Measurements from ENCODE around the gene NMD3. TPM values are rescaled to one million over a fixed set of nuclear protein-coding genes. Genes with fewer than 3 reads are reported as not detected.

NMD3 gene
- total RNA-seq, 2 experiments from 2014 or later = 65.8 to 70.8 TPM

GRCh38 chr3:161295325-161295724 lies 74.2 kb downstream of the NMD3 start:
- ChIA-PET CTCF (interaction anchor here (0.7 to 1.3 kb wide), 3 partner anchors 10 to 23 kb away, joined by 3 to 4 read pairs (median 3); no protein-coding TSS in a partner anchor), POLR2A (no interaction called here)
- intact Hi-C loops (cut with micrococcal nuclease) = no loop called here

GRCh38 chr3:161296814-161297213 lies 75.7 kb downstream of the NMD3 start:
- intact Hi-C loops (cut with micrococcal nuclease) = no loop called here
- Mint-ChIP-seq H3K27ac (no peak overlapping the region), H3K4me1 (ENCODE audit: low read depth) (no peaks in the 10 kb centered on the region), H3K4me3 (no peak overlapping the region), H3K36me3 (peaks cover 26% of the 10 kb centered on the region), H3K9me3 (peaks cover 28% of the 10 kb centered on the region), H3K27me3 (no peaks in the 10 kb centered on the region)
- no peak for DNase-seq
- CTCF ChIA-PET = interaction anchor here (1.0 kb wide), 1 partner anchor 8 kb away, joined by 3 read pairs; no protein-coding TSS in a partner anchor
- POLR2A ChIA-PET = no interaction called here

More at GRCh38 chr3:161295325-161295724, 74.2 kb downstream of the NMD3 start:
- Mint-ChIP-seq H3K27me3 (no peaks in the 10 kb centered on the region), H3K4me1 (ENCODE audit: low read depth) (no peaks in the 10 kb centered on the region), H3K27ac (no peak overlapping the region), H3K9me3 (peaks cover 28% of the 10 kb centered on the region), H3K36me3 (peaks cover 26% of the 10 kb centered on the region), H3K4me3 (no peak overlapping the region)
- no peak for DNase-seq

Other genes with a start within 250 kb of the NMD3 start
- gene B3GALNT1, start 116.0 kb upstream of the NMD3 start, total RNA-seq = 1 to 10 TPM in 1 of 2 experiments, under 1 TPM in 1; 0.56 to 1.6 TPM
- not detected for gene SPTSSB, start 150.2 kb downstream of the NMD3 start, total RNA-seq